PC-9 (cell line): ENCODE measurements around the gene DMC1. TPM values are rescaled to one million over a fixed set of nuclear protein-coding genes. Genes with fewer than 3 reads are reported as not detected.

Experiments used
- BruUV-seq: library from RNA; stranded (reverse); fragments of 400-500 nt; replicated peaks from 2 replicates; lab custom pipeline; 2021; lab: Mats Ljungman, UMichigan
- CTCF ChIA-PET: fragments of 300-600 bp; sonication (Branson Sonifier 250); formaldehyde crosslinking; loops from one replicate; lab custom pipeline; 2022; ENCODE audit warnings: antibody characterized with exemption; lab: Charles Lee
- POLR2A ChIA-PET: fragments of 300-600 bp; sonication (Branson Sonifier 250); formaldehyde crosslinking; loops from one replicate; lab custom pipeline; 2022; ENCODE audit warnings: antibody characterized with exemption; ENCODE audit not compliant: unreplicated experiment; lab: Charles Lee
- DNase-seq, 2 experiments: peaks; one replicate each; pipeline versions ENCODE4 v3.0.0 to v3.0.0-alpha.2; 2015 to 2022; ENCODE audit warnings: mixed read lengths in 1 of 2
- H2AFZ ChIP-seq: fragments of 200-600 bp; sonication (generic); 2 replicates; pipeline ENCODE4 v1.8.1; 2017; ENCODE audit warnings: antibody characterized with exemption
- H3F3A ChIP-seq: fragments of 200-600 bp; sonication (generic); 2 replicates; pipeline ENCODE4 v1.8.1; 2017; ENCODE audit warnings: antibody characterized with exemption, mild to moderate bottlenecking, low read depth; ENCODE audit not compliant: insufficient read depth
- H3K27ac ChIP-seq: fragments of 200-600 bp; sonication (generic); 2 replicates; pipeline ENCODE4 v1.6.1; 2016; ENCODE audit warnings: mixed run types
- H3K27me3 ChIP-seq: fragments of 200-600 bp; sonication (generic); 2 replicates; pipeline ENCODE4 v1.6.1; 2016; ENCODE audit warnings: low read depth, mixed run types; ENCODE audit not compliant: insufficient read depth
- H3K36me3 ChIP-seq: fragments of 200-600 bp; sonication (generic); 2 replicates; pipeline ENCODE4 v1.6.1; 2016; ENCODE audit warnings: low read depth, mixed run types
- H3K4me1 ChIP-seq: fragments of 200-600 bp; sonication (generic); replicated peaks from 2 replicates; pipeline ENCODE4 v1.6.1; 2016; ENCODE audit warnings: mixed run types; ENCODE audit not compliant: insufficient read depth
- H3K4me2 ChIP-seq: fragments of 200-600 bp; sonication (generic); 2 replicates; pipeline ENCODE4 v1.6.1; 2017; ENCODE audit warnings: mixed run types
- H3K4me3 ChIP-seq: fragments of 200-600 bp; sonication (generic); 2 replicates; pipeline ENCODE4 v1.6.1; 2016; ENCODE audit warnings: mixed run types
- H3K79me2 ChIP-seq: fragments of 200-600 bp; sonication (generic); 2 replicates; pipeline ENCODE4 v1.6.1; 2017; ENCODE audit warnings: low read depth, mixed run types
- H3K9me2 ChIP-seq: fragments of 200-600 bp; sonication (generic); 2 replicates; pipeline ENCODE4 v1.8.1; 2017; ENCODE audit warnings: mild to moderate bottlenecking; ENCODE audit not compliant: insufficient read depth
- H3K9me3 ChIP-seq: fragments of 200-600 bp; sonication (generic); 2 replicates; pipeline ENCODE4 v1.8.1; 2016; ENCODE audit warnings: low read depth; ENCODE audit not compliant: insufficient read depth
- H4K20me1 ChIP-seq: fragments of 200-600 bp; sonication (generic); 2 replicates; pipeline ENCODE4 v1.8.1; 2017; ENCODE audit not compliant: insufficient read depth
- EZH2 ChIP-seq: fragments of 200-600 bp; sonication (generic); IDR thresholded peaks from 2 replicates; pipeline ENCODE4 v1.8.0; 2017; ENCODE audit warnings: antibody characterized with exemption, low read depth
- intact Hi-C: fragments of 100-400 bp; cut with micrococcal nuclease; formaldehyde crosslinking; loops from one replicate; pipeline ENCODE4 v1.10.0; 2022; ENCODE audit not compliant: unreplicated experiment
- total RNA-seq: library from RNA; stranded (reverse); gene quantifications from 2 replicates; pipeline ENCODE4 v1.2.3, GENCODE V29; 2021
- TF ChIP-seq, protein P1 (sequence below): fragments of 200-600 bp; sonication (generic); conservative IDR thresholded peaks from 2 replicates; pipeline ENCODE4 v1.6.1; 2017; ENCODE audit warnings: mixed run types, antibody characterized with exemption, mild to moderate bottlenecking, moderate library complexity

DMC1 gene
- total RNA-seq, 1 experiment from 2014 or later = 5.6 TPM

DNA sequence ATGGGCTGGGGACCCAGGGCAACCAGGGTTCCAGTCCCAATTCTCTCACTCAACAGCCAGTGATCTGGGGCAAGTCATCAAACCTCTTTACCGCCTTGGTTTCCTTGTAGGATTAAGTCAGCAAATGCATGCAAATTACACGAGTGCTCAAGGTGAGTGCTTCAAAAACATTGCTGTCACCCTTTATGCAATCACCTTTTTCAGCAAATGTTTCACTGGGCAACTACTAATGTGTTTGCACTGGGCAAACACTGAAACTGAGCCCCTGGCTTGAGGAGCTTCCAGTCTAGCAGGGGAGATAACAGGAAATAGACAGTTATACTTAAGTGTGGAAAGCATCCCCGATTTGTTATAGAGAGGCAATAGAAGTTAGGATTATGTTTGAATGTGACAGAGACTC, 37.7 kb upstream of the DMC1 start:
- Histone ChIP-seq H3K36me3 (no peaks in the 10 kb centered on the region), H3K27me3 (no peaks in the 10 kb centered on the region), H3K4me3 (no peak overlapping the region), H2AFZ (no peak overlapping the region), H3K4me1 (peaks cover 17% of the 10 kb centered on the region), H4K20me1 (no peaks in the 10 kb centered on the region), H3K9me3 (no peaks in the 10 kb centered on the region), H3K79me2 (no peaks in the 10 kb centered on the region), H3F3A (peaks cover 11% of the 10 kb centered on the region; the same call in 1 of the 2 replicates), H3K9me2 (no peaks in the 10 kb centered on the region), H3K4me2 (no peak overlapping the region), H3K27ac (no peak overlapping the region)
- ChIA-PET CTCF (no interaction called here), POLR2A (no interaction called here)
- no TSS peak for BruUV-seq
- intact Hi-C loops = no loop called here
- no peak for DNase-seq
- TF ChIP-seq EZH2 = no peak
- TF ChIP-seq, protein P1, sequence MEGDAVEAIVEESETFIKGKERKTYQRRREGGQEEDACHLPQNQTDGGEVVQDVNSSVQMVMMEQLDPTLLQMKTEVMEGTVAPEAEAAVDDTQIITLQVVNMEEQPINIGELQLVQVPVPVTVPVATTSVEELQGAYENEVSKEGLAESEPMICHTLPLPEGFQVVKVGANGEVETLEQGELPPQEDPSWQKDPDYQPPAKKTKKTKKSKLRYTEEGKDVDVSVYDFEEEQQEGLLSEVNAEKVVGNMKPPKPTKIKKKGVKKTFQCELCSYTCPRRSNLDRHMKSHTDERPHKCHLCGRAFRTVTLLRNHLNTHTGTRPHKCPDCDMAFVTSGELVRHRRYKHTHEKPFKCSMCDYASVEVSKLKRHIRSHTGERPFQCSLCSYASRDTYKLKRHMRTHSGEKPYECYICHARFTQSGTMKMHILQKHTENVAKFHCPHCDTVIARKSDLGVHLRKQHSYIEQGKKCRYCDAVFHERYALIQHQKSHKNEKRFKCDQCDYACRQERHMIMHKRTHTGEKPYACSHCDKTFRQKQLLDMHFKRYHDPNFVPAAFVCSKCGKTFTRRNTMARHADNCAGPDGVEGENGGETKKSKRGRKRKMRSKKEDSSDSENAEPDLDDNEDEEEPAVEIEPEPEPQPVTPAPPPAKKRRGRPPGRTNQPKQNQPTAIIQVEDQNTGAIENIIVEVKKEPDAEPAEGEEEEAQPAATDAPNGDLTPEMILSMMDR = no peak

- Histone ChIP-seq H3K4me3 (no peak overlapping the region), H3F3A (peaks cover 11% of the 10 kb centered on the region; the same call in 1 of the 2 replicates), H4K20me1 (no peaks in the 10 kb centered on the region), H3K36me3 (no peaks in the 10 kb centered on the region), H3K9me3 (no peaks in the 10 kb centered on the region), H3K4me2 (no peak overlapping the region), H2AFZ (no peak overlapping the region), H3K27me3 (no peaks in the 10 kb centered on the region), H3K4me1 (peaks cover 14% of the 10 kb centered on the region), H3K9me2 (no peaks in the 10 kb centered on the region), H3K79me2 (no peaks in the 10 kb centered on the region), H3K27ac (no peak overlapping the region)
- TF ChIP-seq, protein P1 = no peak
- TF ChIP-seq EZH2 = no peak
- DNase-seq = no peak
- intact Hi-C loops = no loop called here
- ChIA-PET CTCF (no interaction called here), POLR2A (no interaction called here)
- BruUV-seq = no TSS peak
Measured at GRCh38 chr22:38602166-38602565, 32.2 kb upstream of the DMC1 start.

GRCh38 chr22:38601221-38601764, 31.3 kb upstream of the DMC1 start:
- TF ChIP-seq EZH2 = no peak
- TF ChIP-seq, protein P1 = no peak
- Histone ChIP-seq H4K20me1 (no peaks in the 10 kb centered on the region), H3K9me2 (no peaks in the 10 kb centered on the region), H3K9me3 (no peaks in the 10 kb centered on the region), H3F3A (peaks cover 3% of the 10 kb centered on the region; the same call in 1 of the 2 replicates), H3K27ac (no peak overlapping the region), H3K79me2 (no peaks in the 10 kb centered on the region), H3K4me2 (no peak overlapping the region), H3K27me3 (no peaks in the 10 kb centered on the region), H3K36me3 (no peaks in the 10 kb centered on the region), H2AFZ (no peak overlapping the region), H3K4me3 (no peak overlapping the region), H3K4me1 (peaks cover 5% of the 10 kb centered on the region)
- no TSS peak for BruUV-seq
- intact Hi-C loops = no loop called here
- DNase-seq = no peak
- POLR2A ChIA-PET = no interaction called here
- CTCF ChIA-PET = no interaction called here
